Non-pigmented ciliary epithelial cell (primary cell): Measurements from ENCODE around the gene SSUH2.

Source experiments
- DNase-seq: peaks from one replicate; pipeline ENCODE4 v3.0.0-alpha.2; 2010; ENCODE audit warnings: low read depth

The SSUH2 gene

GRCh38 chr3:8641472-8641871 is 3.1 kb downstream of the SSUH2 start:
- no peak for DNase-seq

GRCh38 chr3:8640223-8640622 is 4.4 kb downstream of the SSUH2 start:
- no peak for DNase-seq

GRCh38 chr3:8639659-8640000 is 5.0 kb downstream of the SSUH2 start:
- no peak for DNase-seq

GRCh38 chr3:8638994-8639658 is 5.5 kb downstream of the SSUH2 start:
- DNase-seq: no peak

GRCh38 chr3:8637348-8637747 is 7.2 kb downstream of the SSUH2 start:
- DNase-seq: no peak

- no peak for DNase-seq
These were observed 9.0 kb downstream of the SSUH2 start for GRCh38 chr3:8635631-8636030.

GRCh38 chr3:8635125-8635524 is 9.5 kb downstream of the SSUH2 start:
- DNase-seq: no peak

- DNase-seq: no peak
These were observed 12.0 kb downstream of the SSUH2 start for GRCh38 chr3:8632402-8633237.

GRCh38 chr3:8631661-8632060 is 12.9 kb downstream of the SSUH2 start:
- no peak for DNase-seq

GRCh38 chr3:8629151-8630021 is 15.2 kb downstream of the SSUH2 start:
- DNase-seq: peak; percentile 60

- DNase-seq: no peak
These were observed 16.6 kb downstream of the SSUH2 start for GRCh38 chr3:8627949-8628348.

GRCh38 chr3:8627201-8627940 is 17.2 kb downstream of the SSUH2 start:
- DNase-seq: no peak

GRCh38 chr3:8625991-8626390 is 18.6 kb downstream of the SSUH2 start:
- no peak for DNase-seq

- DNase-seq: no peak
These were observed 20.0 kb downstream of the SSUH2 start for GRCh38 chr3:8624612-8625011.

- no peak for DNase-seq
These were observed 20.9 kb downstream of the SSUH2 start for GRCh38 chr3:8623741-8624140.

GRCh38 chr3:8622873-8623691 is 21.5 kb downstream of the SSUH2 start:
- DNase-seq: no peak

- peak; percentile 76 for DNase-seq
These were observed 22.7 kb downstream of the SSUH2 start for GRCh38 chr3:8621872-8622271.

- no peak for DNase-seq
These were observed 23.5 kb downstream of the SSUH2 start for GRCh38 chr3:8621141-8621540.

- DNase-seq: peak; percentile 63
These were observed 25.1 kb downstream of the SSUH2 start for GRCh38 chr3:8619548-8619947.

GRCh38 chr3:8618950-8619349 is 25.6 kb downstream of the SSUH2 start:
- DNase-seq: no peak

GRCh38 chr3:8617921-8618320 is 26.7 kb downstream of the SSUH2 start:
- DNase-seq: no peak
